NCI-H1092 (cell line): ENCODE data around the gene LRCH1.

Source experiments
- DNase-seq: peaks from one replicate; lab custom pipeline; 2025; lab: John Stamatoyannopoulos, UW

The LRCH1 gene

DNA sequence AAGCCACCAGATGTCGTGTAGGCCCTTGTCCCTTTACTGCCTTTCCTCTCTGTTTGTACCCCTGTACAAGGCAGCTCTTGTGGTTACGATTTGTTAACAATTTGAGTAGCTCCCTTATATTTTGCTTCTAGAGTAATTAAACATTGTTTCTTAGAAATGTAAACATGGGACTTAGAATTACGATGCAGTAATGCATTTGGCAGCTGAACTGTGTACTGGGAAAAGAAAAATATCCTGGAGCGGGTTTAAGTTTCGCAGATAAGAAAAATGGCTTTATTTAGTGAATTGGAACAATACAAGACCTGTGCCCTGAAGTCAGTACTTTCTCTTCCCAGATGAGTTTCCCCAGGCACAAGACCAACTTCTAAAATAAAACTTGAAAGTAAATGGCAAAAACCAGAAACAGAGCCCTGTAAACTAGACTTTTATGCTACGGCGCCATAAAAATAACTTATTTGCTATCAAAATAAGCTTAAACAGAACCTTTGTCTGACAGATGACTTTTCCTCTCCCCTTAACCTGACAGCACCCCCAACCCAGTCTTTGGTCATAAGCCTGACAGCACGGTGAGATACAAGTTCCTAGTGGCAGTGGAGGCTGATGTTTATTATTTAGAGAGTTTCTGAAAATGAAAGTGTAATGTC lies 63.0 kb downstream of the LRCH1 start:
- no peak for DNase-seq

DNA sequence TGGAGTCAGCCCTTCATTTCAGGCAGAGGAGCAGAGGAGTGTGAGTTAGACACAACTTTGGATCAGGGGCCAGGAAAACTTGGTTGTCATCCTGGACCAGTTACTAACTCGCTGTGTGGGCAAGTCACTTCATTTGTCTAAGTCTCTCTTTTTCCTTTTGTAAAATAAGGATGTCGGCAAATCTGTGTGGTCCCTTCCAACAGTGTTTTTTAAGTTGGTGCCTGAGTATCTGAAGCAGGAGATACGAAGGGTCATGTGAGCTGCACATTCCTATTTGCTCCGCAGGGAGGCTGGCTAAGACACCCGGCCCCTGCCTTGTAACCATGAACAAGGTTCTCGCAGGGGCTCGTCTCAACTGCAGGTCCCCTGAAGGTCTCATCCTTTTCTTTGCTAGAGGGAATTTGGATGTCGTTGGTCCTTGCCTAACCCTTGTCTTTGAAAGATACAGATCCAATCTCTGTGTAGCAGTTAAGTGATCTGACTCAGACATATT lies 64.3 kb downstream of the LRCH1 start:
- DNase-seq: no peak

DNA sequence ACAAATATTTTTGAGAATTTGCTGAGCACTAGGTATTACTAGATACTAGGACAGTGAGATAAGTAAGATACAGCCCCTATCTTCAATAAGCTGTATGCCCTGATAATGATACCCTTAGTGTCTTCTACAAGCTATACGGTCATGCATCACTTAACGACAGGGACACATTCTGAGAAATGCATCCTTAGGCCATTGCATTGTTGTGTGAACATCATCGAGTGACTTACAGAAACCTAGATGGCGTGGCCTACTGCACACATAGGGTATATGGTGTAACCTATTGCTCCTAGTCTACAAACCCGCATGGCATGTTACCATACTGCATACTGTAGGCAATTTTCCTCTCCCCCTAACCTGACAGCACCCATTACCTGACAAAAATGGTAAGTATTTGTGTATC lies 64.9 kb downstream of the LRCH1 start:
- DNase-seq: no peak

DNA sequence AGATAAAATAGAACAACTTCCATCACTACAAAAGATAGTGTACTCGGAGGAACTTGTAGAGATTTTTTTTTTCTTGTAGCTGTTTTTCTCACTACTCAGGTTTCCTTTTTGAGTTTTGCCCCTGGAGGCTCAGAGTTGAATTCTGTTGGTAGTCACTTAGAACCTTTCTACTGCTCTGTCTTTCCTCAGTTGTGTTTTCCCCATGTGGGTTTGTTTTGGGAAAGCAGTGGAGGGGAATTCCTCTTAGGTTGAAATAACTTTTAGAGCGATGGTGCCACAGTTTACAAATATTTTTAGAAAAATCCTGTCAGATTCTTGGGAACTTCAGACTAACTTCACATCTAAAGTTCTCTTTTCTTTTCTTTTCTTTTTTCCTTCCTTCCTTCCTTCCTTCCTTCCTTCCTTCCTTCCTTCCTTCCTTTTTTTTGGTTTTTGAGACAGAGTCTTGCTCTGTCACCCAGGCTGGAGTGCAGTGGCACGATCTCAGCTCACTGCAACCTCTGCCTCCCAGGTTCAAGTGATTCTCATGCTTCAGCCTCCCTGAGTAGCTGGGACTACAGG lies 65.8 kb downstream of the LRCH1 start:
- DNase-seq: no peak

DNA sequence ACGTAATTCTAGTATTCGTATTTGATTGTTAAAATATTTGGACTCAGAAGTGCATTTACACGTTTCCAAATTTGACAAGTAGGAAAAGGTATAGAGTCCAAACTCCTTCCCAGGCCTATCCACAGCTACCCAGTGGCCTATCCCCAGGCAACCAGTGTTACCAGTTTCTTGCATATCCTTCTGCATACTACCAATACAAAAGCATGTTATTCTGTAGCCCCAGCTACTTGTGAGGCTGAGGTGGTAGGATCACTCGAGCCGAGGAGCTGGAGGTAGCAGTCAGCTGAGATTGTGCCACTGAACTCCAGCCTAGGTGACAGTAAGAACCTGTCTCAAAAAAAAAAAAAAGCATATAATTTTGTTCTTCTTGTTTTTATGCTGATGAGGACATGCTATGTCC lies 67.1 kb downstream of the LRCH1 start:
- DNase-seq: no peak

DNA sequence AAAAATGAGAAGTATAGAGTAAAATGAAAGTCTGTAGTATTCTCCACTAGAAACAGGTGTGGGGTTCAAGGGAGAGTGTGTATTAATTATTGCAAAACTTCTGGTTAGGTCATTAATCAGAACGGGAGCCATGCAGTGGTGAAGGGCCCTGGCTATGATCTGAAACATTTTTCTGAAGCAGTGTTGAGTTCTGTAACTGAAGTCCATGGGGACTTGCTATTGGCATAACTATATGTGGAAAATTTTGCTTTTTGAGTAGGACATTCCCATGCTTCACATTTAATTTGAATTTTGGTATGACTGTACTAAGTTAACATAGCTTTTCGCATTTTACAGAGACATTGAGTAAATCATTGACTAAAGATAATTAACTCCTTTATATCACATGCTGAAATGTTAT lies 67.5 kb downstream of the LRCH1 start:
- no peak for DNase-seq

DNA sequence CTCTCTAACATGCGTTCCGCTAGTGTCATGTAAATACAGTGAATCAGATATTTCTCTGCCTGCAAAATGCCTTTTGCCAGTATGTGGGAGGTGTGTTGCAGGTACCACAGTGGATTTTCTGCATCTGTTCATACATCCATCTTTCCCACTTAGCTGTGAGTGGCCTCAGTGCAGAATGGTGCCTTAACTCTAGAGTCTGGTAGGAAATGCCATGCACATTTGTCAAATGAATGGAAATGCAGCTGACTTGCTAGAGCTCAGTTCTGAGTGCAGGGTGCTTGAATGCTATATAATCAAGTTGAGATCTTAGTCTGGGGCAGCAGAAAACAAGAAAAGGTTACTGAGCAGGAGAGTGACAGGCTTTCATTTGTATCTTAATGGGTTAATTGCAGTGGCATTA lies 68.2 kb downstream of the LRCH1 start:
- no peak for DNase-seq

DNA sequence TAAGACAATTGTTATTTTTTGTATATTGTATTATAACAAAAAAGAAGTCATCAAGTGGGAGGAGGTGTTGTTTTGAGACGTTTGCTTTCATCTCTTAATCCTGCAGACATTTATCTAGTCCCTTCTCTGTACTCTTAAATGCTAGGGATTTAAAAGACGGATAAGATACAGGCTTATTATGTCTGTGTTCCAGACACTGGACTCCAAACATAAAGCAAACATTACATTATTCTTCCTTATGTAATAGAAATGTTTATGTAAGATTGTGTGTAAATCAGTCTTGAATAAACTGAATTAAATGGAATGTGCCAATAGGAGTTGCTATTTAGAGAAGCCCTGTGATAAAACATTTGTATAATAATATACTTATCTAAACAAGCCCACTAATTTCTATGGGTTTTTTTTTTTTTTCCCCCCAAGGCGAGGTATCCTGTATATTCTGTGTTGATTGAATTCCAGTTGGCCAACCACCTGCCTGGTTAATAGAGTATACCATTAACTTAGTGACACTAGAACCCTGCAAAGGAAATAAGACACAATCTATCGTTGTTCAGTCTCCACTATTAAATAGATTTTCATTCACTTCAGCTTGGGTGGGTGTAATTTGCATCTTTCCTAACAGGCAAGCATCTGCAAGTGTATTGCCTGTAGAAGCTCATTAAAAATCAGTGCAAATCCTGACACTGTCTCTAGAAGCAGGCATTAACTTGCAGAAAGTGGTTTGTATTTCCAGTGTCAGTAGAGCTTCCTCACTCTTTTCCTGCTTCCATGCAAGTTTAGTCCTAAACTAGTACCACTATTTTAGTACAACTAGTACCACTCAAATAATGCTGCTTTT lies 69.0 kb downstream of the LRCH1 start:
- DNase-seq: no peak

DNA sequence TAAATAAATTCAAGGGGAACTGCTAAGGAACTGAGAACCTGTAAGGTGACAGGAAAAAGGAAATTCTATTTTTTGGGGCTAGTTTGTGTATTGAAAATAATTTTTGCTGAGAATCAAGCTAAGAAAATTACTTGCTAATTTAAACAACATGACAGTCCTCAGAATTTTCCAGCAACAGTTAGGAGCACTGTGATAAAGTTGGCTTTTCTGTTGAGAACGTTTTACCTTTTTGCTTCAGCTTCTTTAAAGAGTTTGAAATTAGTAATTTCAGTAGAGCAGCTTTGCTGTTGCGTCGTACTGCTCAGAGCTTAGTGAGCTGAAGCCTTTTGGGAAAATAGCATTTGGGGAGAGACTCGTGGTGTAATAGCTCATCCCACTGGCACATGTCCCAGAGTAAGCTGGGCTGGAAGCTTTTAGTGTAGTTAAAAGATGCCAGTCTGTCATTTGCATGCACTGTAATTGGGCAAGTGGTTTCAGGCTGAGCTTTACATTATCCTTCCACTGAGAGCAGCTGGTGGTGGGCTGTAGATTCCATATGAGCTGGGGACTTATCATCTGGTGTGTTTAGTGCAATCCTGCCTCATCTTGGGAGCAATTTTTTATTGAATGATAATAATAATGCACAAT lies 69.8 kb downstream of the LRCH1 start:
- peak; percentile 32 for DNase-seq

DNA sequence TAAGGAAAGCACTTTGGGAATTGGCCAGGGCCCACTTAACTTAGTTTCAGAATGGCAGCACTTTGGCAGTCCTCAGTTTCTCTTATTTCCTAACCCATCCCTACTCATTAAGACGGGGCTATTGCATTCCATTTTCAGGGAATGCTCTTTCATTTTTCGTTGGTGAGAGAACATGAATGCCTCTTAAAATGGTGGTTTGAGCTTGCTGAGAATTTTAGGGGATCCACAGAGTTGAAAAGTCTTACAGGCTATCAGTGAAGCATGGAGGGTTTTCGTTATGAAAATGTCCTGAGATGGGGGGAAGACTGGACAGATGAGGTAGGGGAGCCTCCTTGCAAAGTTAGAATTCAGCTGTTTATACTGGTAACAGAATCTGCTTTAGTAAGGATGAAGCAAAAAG lies 71.4 kb downstream of the LRCH1 start:
- DNase-seq: no peak

DNA sequence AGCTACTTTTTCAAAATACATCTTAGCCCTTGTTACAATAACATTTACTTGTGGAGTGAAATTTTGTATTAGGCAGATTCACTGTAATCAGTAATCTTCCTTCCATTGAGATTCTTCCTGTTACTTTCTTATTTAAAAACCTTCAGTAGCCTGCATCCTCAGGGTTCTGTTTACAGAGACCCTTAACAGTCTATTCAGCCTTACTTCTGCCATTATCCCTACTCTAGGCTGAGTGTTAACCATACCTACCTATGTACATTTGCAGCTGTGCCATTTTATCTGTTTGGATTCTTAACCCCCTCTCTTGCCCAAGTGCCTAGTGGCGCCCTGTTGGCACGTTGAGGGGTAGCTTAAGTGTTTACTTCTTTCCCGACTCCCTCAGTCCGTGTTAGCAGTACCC lies 71.9 kb downstream of the LRCH1 start:
- DNase-seq: no peak

DNA sequence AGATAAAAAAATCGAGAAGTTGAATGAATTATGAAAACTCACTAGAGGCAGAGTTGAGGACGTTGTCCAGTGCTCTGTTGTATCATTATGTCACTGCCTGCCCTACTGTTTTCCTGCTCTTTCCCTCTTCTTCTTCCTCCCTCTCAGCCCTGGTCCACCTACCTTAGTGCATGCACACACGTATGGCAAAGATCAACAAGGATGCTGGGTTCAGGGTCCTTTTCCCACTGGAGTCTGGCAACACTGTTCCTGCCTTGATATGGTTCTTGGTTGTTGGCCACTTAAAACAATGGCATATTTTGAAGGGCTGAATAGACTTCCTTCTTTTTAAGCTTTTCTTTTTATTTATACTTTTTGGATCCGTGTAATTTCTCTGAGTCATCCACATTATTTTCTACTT lies 74.5 kb downstream of the LRCH1 start:
- no peak for DNase-seq

DNA sequence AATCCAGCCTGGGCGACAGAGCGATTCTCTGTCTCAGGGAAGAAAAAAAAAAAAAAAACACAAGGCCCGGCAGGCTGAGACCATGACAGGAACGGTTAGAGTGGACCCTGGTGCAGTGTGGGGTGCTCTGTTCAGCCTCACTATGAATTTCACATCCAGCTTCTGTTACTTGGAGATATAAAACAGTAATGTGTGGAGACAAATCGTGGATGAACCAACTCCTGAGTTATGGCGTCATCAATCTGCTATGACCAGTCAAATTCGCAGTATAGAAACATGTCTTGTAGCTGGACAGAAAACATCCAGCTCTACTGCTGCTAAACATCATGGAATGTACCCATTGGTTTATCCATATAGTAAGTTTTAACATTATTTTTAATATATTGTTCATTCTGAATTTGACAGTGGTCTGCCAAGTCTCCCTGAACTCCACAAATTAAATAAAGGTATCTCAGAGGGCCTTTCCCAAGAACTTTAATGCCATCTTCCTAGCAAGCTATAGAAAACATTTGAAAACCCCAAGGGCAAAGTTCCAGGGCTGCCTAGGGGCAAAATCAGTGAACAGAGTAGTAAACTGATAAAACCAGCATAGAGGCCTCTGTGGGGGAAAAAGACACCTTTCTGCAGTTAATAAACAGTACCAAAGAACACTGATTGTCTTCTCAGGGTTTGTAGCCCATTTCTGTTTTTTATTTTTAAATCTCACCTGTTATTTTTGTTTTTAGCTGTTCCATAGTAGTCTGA lies 75.8 kb downstream of the LRCH1 start:
- no peak for DNase-seq

DNA sequence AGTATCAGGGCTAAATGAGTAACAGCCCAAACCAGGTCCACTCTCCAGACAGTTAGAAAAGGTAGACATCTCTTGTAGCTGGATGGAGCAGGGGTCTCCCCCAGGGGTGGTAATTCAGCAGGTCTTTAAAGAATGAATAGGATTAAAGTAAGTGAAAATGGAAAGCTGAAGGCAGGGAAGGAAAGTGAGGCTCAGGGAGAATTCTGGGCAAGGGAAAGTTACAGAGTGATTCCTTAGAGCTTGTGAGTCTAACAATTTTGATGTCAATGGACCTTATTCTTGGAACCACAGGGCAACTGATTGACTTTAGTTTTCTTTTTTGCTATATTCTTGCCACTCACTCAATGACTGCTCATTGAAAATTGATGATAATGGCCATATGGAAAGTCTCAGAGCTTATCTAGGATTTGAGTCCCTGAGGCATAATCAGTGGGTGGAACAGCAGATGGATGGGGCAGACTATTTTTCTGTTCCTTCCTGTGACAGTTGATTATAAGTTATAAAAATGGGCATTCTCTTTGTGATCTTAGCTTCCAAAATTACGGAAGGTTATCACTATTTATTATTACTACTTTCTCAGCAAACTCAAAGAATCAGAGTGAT lies 76.9 kb downstream of the LRCH1 start:
- DNase-seq: no peak

DNA sequence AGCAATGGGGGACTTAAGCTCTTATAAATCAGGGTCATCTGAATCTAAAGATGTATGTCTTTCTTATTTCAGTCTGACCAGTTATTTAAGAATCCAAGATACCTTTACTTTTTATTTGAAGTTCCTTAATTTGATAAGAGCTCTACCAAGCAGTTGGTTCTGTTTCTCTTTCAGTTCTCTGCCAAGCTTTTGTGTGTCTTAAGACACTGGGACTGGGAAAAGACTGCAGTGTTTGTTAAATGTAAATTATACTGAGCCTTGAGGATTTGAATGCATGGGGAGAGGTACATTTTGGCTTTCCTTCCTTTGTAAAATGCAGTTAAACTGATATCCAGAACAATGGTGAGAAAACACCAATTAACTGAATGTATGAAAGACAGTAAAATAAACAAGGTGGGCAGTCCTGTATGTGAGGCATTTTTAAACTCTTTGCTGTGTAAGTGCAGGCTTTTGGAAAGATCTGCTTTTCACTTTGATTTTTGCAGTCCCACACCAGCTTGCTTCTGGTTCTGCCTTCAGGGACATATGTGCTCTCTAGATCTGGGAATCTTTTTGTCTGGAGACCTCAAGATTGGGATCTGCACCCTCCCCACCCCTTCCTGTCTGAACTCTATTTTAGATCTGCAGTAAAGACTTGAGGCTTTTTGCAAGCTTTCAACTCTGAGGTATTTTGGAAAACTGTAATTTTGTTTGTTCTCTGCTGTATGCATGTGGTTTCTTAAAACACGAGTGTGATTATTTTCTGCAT lies 77.6 kb downstream of the LRCH1 start:
- no peak for DNase-seq

DNA sequence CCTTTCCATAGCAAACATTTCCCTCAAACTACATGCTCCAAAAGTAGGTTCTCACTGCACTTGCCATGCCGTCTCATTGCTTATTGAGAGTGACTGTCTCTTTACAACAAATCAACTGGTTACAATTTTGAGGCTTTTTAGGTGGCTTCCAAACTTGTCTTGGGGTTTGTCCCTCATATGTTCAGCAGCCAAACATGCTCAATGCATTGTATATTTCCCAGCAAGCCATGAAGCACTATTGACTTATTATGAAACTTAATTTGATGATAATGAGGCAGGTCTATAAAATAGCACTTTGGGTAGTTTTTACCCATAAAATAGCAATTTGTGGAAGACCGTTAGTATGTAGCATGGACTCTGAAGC lies 78.2 kb downstream of the LRCH1 start:
- no peak for DNase-seq

DNA sequence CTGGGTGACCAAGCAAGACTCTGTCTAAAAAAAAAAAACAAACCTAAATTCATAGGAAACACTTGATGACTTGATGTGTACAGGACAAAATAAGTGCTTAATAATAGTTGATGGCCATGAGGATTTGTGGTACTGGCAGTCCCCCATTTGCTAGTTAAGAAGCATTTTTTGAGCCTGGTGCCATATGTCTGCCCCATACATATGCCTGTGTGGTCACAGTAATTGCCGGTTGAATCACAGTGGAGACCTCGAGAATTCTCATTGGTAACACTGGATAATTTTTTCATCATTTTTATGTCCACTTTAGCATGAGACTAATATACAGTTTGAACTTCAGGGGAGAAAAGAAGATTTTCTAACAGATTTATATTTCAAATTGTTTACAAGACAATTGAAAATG lies 79.2 kb downstream of the LRCH1 start:
- DNase-seq: no peak

DNA sequence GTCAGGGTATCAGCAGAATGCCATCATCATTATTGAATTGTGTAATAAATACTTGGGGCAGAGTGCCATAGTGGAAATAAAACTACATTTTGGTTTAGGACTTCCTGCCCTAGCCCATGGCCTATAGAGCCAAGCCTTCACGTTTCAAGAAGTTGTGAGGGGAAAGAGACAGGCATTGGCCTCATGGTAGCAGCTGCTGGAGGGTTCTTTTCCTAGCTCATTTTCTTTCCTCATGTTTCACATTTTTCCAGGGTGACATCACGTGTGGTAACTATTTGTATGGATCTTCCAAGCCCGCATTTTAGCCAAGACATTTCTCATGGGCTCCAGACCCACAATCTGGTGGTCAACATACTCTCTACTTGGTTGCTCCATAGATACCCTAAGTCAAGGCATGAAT lies 80.4 kb downstream of the LRCH1 start:
- DNase-seq: no peak

DNA sequence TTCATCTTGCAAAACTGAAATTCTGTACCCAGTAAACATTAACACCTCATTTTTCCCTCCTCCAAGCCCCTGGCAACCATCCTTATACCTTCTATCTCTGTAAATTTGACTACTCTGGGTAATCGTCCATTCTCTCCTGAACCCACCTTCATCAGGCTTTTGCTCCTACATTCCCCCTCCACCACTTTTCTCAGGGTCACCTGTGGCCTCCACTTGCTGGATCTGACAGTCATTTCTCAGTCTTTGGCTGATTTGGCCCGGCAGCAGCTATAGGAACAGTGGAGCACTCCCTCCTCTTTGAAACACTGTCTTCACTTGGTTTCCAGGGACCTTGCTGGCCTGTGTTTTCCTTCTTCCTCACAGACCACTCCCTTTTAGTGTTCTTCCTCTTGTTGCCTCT lies 83.5 kb downstream of the LRCH1 start:
- DNase-seq: no peak

DNA sequence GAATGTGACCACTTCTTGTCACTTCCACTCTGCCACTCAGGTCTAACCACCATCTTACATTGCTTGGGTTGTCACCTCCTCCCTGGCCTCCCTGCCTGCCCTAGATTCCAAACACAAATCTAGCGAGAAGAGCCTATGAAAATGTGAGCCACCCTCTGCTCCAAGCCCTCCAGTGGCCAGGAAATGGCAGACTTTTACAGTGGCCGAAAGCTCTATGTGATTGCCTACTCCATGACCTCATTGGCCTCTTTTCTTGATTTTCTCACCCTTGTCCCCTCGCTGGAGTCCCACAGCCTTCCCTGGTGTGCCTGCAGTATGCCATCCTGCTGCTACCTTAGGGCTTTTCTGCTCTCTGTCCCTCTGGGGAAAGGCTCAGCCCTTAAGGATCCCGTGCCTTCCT lies 84.2 kb downstream of the LRCH1 start:
- DNase-seq: no peak

DNA sequence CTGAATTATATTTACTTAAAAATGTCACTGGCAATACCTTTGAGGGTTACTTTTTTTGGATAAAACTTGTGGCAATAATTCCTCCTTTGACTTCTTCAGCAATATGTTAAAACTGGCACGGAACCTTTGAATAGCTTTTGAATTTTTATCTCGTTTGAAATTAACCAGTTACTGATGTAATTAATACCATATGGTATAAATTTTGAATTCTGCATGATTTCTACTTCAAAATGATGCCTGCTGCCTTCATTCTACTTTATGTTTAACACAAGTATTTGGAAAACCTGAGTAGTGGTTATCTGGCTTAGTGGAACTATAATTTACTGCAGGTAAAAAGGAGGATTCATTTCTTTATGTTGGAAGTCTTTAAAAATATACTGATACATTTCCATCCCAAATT lies 85.3 kb downstream of the LRCH1 start:
- DNase-seq: no peak
